Mammary epithelial cell (primary cell): ENCODE data around the gene BCL2L14.

ENCODE experiments used
- EZH2 ChIP-seq: IDR thresholded peaks from 2 replicates; pipeline ENCODE4 v1.6.1; 2012; ENCODE audit warnings: low read length, inconsistent platforms, borderline replicate concordance
- TF ChIP-seq, protein P1 (sequence below), 2 donors: IDR thresholded peaks in 1 of 2; conservative IDR thresholded peaks in 1 of 2; 2 replicates each; pipeline ENCODE4 v1.5.1; 2011 to 2012; ENCODE audit warnings: inconsistent platforms in 2 of 2, low read length in 2 of 2, mild to moderate bottlenecking in 2 of 2, control low read depth in 1 of 2, low read depth in 1 of 2; ENCODE audit not compliant: insufficient read depth in 1 of 2; ENCODE audit errors: extremely low read depth in 1 of 2

DNA sequence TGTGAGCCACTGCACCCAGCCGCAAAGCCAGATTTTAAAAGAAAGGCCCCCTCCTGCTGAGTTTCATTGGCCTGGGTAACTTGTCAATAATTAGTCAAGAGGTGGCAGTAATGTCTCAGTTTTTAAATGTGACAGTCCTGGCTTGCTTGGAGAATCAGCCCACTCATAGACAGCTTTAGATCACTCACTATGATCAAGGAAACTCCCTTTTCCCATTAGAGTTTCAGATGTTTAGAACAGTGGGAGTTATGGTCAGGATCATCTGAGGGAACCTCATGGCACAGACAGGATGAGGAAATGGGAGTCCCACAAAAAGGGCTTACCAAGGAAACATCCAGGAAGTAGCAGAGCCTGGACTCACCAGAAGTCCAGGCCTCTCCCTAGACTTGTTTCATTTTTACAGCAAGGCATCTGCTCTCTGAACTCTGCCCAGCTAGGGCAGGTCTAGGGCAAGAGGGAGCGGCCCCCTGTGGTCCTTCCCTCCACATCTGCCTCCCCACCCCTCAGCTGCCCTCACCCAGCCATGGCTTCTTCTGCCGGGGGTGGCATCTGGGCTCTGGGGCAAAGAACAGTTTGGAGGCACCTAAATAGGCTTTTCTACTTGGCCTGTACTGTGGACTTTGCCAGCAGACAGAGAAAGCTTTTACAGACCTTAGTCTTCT lies 11.2 kb downstream of the BCL2L14 start:
- TF ChIP-seq, protein P1, sequence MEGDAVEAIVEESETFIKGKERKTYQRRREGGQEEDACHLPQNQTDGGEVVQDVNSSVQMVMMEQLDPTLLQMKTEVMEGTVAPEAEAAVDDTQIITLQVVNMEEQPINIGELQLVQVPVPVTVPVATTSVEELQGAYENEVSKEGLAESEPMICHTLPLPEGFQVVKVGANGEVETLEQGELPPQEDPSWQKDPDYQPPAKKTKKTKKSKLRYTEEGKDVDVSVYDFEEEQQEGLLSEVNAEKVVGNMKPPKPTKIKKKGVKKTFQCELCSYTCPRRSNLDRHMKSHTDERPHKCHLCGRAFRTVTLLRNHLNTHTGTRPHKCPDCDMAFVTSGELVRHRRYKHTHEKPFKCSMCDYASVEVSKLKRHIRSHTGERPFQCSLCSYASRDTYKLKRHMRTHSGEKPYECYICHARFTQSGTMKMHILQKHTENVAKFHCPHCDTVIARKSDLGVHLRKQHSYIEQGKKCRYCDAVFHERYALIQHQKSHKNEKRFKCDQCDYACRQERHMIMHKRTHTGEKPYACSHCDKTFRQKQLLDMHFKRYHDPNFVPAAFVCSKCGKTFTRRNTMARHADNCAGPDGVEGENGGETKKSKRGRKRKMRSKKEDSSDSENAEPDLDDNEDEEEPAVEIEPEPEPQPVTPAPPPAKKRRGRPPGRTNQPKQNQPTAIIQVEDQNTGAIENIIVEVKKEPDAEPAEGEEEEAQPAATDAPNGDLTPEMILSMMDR (conservative IDR thresholded peaks at IDR 0.05 in 1 of 2, IDR thresholded peaks at IDR 0.05 in 1 of 2; ENCODE audit: extremely low read depth in 1 of 2, insufficient read depth in 1 of 2, low read depth in 1 of 2, low read length in 2 of 2): peak; percentile 28 to 39
- no peak for TF ChIP-seq EZH2
